Left renal cortex interstitium (tissue), 4 donors: Measurements from ENCODE around the gene MYO5C. TPM values are rescaled to one million over a fixed set of nuclear protein-coding genes. Genes with fewer than 3 reads are reported as not detected.
"Not testable (repeated sequence)": the region's sequence is repeated elsewhere in the genome, so short reads cannot be mapped to it uniquely, and the experiment has no call there.

Source experiments
- DNase-seq, 4 donors: peaks; one replicate each; pipeline ENCODE4 v3.0.0-alpha.2; 2013; ENCODE audit warnings: low read depth in 4 of 4, low spot score in 2 of 4, missing footprints in 1 of 4
- polyA plus RNA-seq, 4 donors: library from polyadenylated mRNA; unstranded; fragments of 120-200 nt; gene quantifications; one replicate each; pipeline ENCODE4 v1.2.1, GENCODE V29; 2013; ENCODE audit not compliant: insufficient read length in 4 of 4

The MYO5C gene
- polyA plus RNA-seq, 4 donors, result 16.2 to 30.6 (median 22.7) TPM

- no peak for DNase-seq
These were observed 44.3 kb downstream of the MYO5C start for GRCh38 chr15:52251144-52251860.

- DNase-seq, result no peak
These were observed 48.1 kb downstream of the MYO5C start for GRCh38 chr15:52247461-52247860.

GRCh38 chr15:52246686-52247431, 48.7 kb downstream of the MYO5C start:
- no peak for DNase-seq

- DNase-seq, result no peak
These were observed 51.7 kb downstream of the MYO5C start for GRCh38 chr15:52243697-52244555.

GRCh38 chr15:52243286-52243685, 52.3 kb downstream of the MYO5C start:
- no peak for DNase-seq

- no peak for DNase-seq
These were observed 54.1 kb downstream of the MYO5C start for GRCh38 chr15:52241489-52241888.

GRCh38 chr15:52240166-52240565, 55.4 kb downstream of the MYO5C start:
- DNase-seq, result no peak

GRCh38 chr15:52238989-52239525, 56.5 kb downstream of the MYO5C start:
- DNase-seq, result not testable (repeated sequence)

GRCh38 chr15:52238149-52238548, 57.5 kb downstream of the MYO5C start:
- no peak for DNase-seq

- DNase-seq, result no peak
These were observed 59.6 kb downstream of the MYO5C start for GRCh38 chr15:52236013-52236412.

GRCh38 chr15:52234596-52235541, 60.7 kb downstream of the MYO5C start:
- no peak for DNase-seq

GRCh38 chr15:52233405-52233804, 62.2 kb downstream of the MYO5C start:
- no peak for DNase-seq

GRCh38 chr15:52232327-52232726, 63.3 kb downstream of the MYO5C start:
- no peak for DNase-seq

- no peak for DNase-seq
These were observed 65.5 kb downstream of the MYO5C start for GRCh38 chr15:52230073-52230472.

GRCh38 chr15:52228921-52229320, 66.7 kb downstream of the MYO5C start:
- peak in 2 of 4 donors; percentile 24 to 59 for DNase-seq

- peak in 2 of 4 donors; percentile 24 to 59 for DNase-seq
These were observed 68.1 kb downstream of the MYO5C start for GRCh38 chr15:52227456-52227855.

- DNase-seq, result no peak
These were observed 70.4 kb downstream of the MYO5C start for GRCh38 chr15:52225230-52225629.

- DNase-seq, result no peak
These were observed 71.4 kb downstream of the MYO5C start for GRCh38 chr15:52224211-52224610.

- peak in 1 of 4 donors; percentile 23 for DNase-seq
These were observed 73.9 kb downstream of the MYO5C start for GRCh38 chr15:52221730-52222129.
